ENCODE data around the gene HARS2. TPM values are rescaled to one million over a fixed set of nuclear protein-coding genes. Genes with fewer than 3 reads are reported as not detected.
"Not testable (repeated sequence)": the region's sequence is repeated elsewhere in the genome, so short reads cannot be mapped to it uniquely, and the experiment has no call there.

HARS2 gene, protein sequence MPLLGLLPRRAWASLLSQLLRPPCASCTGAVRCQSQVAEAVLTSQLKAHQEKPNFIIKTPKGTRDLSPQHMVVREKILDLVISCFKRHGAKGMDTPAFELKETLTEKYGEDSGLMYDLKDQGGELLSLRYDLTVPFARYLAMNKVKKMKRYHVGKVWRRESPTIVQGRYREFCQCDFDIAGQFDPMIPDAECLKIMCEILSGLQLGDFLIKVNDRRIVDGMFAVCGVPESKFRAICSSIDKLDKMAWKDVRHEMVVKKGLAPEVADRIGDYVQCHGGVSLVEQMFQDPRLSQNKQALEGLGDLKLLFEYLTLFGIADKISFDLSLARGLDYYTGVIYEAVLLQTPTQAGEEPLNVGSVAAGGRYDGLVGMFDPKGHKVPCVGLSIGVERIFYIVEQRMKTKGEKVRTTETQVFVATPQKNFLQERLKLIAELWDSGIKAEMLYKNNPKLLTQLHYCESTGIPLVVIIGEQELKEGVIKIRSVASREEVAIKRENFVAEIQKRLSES
- polyA plus RNA-seq (2013, experiment 1 of 4), result 28.8 TPM
- polyA plus RNA-seq (2013, experiment 2 of 4), result 30.3 TPM
- 24.2 TPM for polyA plus RNA-seq (2013, experiment 3 of 4)
- 28.3 TPM for polyA plus RNA-seq (2013, experiment 4 of 4)

DNA sequence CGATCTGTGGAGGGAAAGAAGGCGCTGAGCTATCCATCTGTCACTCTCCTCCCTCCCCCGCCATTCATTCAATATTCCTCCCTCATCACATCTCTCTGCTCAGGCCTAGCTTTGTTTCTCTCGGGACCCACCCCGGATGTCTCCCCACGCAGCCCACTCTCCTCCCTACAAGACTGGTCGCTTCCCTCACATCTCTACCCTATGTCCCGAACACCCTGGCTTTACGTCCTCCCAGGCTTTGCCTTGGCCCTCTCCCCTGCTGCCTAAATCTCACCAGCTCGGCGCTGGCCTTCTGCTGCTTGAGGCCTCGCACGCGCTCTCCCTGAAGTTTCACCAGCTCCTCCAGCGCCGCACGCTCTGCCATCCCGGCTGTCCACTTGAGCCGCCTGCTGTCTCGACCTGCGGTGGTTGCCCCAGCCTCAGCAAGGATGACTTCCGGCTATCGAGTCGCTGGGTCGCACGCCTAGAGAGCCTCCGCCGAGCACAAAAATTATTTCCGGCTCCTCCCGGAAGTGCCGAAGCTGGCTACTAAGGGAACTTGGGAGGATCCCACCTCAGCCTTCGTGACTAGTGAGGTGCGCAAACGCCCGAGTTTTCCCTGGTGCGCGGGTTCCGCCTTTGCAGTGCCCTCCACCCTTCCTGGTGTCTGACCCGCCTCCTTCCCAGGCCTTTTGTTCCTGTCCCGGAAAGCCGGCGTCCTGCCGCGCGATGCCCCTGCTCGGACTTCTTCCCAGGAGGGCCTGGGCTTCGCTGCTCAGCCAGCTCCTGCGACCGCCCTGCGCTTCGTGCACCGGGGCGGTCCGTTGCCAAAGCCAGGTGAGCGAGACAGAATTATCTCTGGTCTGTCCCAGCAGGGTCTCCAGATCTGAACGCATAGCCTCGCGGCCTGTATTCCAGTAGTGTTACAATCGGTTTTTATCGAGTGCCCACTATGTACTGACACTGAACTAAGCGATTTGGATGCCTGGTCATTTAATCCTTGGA is at the start of gene HARS2, which contains the start of gene HARS1:
TSS of gene HARS2 (plus strand) at position 515 of the 984 bp plus-strand sequence. CDS start at position 709, 194 bp downstream.
TSS of gene HARS1 (minus strand) at position 430 of the 984 bp plus-strand sequence. CDS start at position 364, 66 bp downstream.
- Histone ChIP-seq H3K9me3 (ENCODE audit: control insufficient read depth, low read length) (no peaks in the 10 kb centered on the region), H3K4me3 (ENCODE audit: insufficient read depth, low read depth, low read length) (peak within 1 kb of the TSS; percentile 81), H3K36me3 (ENCODE audit: control insufficient read depth, insufficient read depth, low read length) (peaks cover 13% of the 10 kb centered on the region), H3K27me3 (ENCODE audit: control insufficient read depth, insufficient read depth, low read length, poor library complexity, severe bottlenecking) (no peaks in the 10 kb centered on the region), H3K4me1 (ENCODE audit: control insufficient read depth, insufficient read depth, low read length) (no peaks in the 10 kb centered on the region), H3K27ac (ENCODE audit: insufficient read depth, low read depth, low read length, poor library complexity, severe bottlenecking) (peak within 1 kb of the TSS; percentile 69)
- WGBS, 2 experiments, result 0 to 1% methylated on average over 61 of the region's 61 CpGs

DNA sequence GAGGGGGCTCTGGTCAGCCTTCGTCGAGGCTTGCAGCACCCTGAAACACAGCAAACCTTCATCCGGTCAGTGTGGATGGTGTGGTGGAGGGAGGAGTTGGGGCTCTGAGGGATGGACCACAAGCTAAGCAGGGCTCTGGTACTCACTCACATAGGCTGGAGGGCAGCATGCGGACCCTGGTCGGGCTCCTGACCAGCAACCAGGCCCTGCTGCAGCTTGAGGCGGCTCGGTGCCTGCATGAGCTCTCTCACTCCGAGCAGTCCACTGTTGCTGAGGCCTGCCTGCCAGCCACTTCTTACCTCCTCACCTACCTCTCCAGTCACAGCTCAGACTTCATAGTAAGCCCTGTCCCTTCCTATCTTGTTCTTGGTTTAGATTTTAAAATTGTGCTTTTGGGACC is 49.5 kb upstream of the HARS2 start:
- Histone ChIP-seq H3K36me3 (ENCODE audit: control insufficient read depth, insufficient read depth, low read length) (peaks cover 17% of the 10 kb centered on the region), H3K9me3 (ENCODE audit: control insufficient read depth, low read length) (no peaks in the 10 kb centered on the region), H3K27ac (ENCODE audit: insufficient read depth, low read depth, low read length, poor library complexity, severe bottlenecking) (no peak overlapping the region), H3K4me3 (ENCODE audit: insufficient read depth, low read depth, low read length) (no peak overlapping the region), H3K4me1 (ENCODE audit: control insufficient read depth, insufficient read depth, low read length) (no peaks in the 10 kb centered on the region), H3K27me3 (ENCODE audit: control insufficient read depth, insufficient read depth, low read length, poor library complexity, severe bottlenecking) (no peaks in the 10 kb centered on the region)
- WGBS, 2 experiments, result 94% methylated on average over 8 of the region's 8 CpGs

DNA sequence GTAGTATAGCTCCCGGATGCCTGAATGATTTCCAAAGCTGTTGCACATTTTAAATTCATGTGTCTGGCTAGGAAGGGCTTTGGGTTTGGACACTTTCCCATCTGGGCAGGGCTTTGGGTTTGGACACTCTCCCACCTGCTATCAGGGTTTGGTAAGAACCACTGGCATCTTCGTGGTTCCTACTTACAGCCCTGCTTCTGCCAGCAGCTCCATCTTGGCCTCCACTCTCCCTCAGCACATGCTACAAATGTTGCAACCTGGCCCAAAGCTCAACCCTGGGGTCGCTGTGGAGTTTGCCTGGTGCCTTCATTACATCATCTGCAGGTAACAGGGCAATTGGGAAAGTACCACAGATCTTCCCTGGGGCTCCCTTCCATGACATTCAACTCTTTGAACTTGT is 48.5 kb upstream of the HARS2 start:
- no peaks in the 10 kb centered on the region for H3K9me3 ChIP-seq (ENCODE audit: control insufficient read depth, low read length)
- H3K4me3 ChIP-seq (ENCODE audit: insufficient read depth, low read depth, low read length), result no peak overlapping the region
- no peak overlapping the region for H3K27ac ChIP-seq (ENCODE audit: insufficient read depth, low read depth, low read length, poor library complexity, severe bottlenecking)
- no peaks in the 10 kb centered on the region for H3K4me1 ChIP-seq (ENCODE audit: control insufficient read depth, insufficient read depth, low read length)
- no peaks in the 10 kb centered on the region for H3K27me3 ChIP-seq (ENCODE audit: control insufficient read depth, insufficient read depth, low read length, poor library complexity, severe bottlenecking)
- 92 to 93% methylated on average over 3 of the region's 3 CpGs for WGBS, 2 experiments
- peaks cover 17% of the 10 kb centered on the region for H3K36me3 ChIP-seq (ENCODE audit: control insufficient read depth, insufficient read depth, low read length)

DNA sequence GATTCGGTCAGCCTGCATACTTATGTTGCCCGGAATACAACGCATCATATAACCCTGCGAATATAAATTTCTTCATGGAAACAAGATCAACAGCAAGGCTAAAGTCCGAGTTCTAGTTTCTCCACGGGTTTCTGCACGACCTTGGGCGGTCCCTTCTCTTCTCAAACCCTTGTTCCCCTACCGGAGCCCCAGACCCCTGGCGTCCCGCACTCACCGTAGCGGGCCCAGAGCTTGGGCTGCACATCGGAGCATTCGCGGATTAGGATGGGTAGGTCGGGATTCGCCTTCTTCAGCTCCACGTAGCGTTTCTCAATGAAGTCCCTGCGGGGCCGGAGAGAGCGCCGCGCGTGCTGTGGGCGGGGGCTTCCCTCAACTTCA is 44.2 kb upstream of the HARS2 start:
- H3K4me1 ChIP-seq (ENCODE audit: control insufficient read depth, insufficient read depth, low read length), result no peaks in the 10 kb centered on the region
- H3K4me3 ChIP-seq (ENCODE audit: insufficient read depth, low read depth, low read length), result peak overlapping the region; percentile 98
- H3K9me3 ChIP-seq (ENCODE audit: control insufficient read depth, low read length), result no peaks in the 10 kb centered on the region
- H3K27me3 ChIP-seq (ENCODE audit: control insufficient read depth, insufficient read depth, low read length, poor library complexity, severe bottlenecking), result no peaks in the 10 kb centered on the region
- H3K36me3 ChIP-seq (ENCODE audit: control insufficient read depth, insufficient read depth, low read length), result peaks cover 22% of the 10 kb centered on the region
- H3K27ac ChIP-seq (ENCODE audit: insufficient read depth, low read depth, low read length, poor library complexity, severe bottlenecking), result peak overlapping the region; percentile 13
- 3 to 4% methylated on average over 27 of the region's 27 CpGs for WGBS, 2 experiments

DNA sequence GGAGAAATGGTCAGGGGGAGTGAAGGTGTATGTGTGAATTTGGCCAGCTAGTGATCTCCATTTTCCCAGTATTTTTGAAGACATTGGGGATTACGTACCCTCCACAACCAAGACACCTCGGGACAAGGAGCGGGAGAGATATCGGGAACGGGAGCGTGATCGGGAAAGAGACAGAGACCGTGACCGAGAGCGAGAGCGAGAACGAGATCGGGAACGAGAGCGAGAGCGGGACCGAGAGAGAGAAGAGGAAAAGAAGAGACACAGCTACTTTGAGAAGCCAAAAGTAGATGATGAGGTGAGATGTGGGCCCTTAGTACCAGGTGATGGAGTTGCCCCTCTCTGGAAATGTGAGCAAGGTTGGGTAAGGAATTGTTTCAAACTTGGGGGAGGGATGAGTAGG is 32.4 kb upstream of the HARS2 start:
- H3K36me3 ChIP-seq (ENCODE audit: control insufficient read depth, insufficient read depth, low read length), result peaks cover 72% of the 10 kb centered on the region
- no peaks in the 10 kb centered on the region for H3K27me3 ChIP-seq (ENCODE audit: control insufficient read depth, insufficient read depth, low read length, poor library complexity, severe bottlenecking)
- WGBS, 2 experiments, result 96 to 97% methylated on average over 17 of the region's 17 CpGs
- H3K4me3 ChIP-seq (ENCODE audit: insufficient read depth, low read depth, low read length), result no peak overlapping the region
- no peaks in the 10 kb centered on the region for H3K9me3 ChIP-seq (ENCODE audit: control insufficient read depth, low read length)
- H3K4me1 ChIP-seq (ENCODE audit: control insufficient read depth, insufficient read depth, low read length), result no peaks in the 10 kb centered on the region
- no peak overlapping the region for H3K27ac ChIP-seq (ENCODE audit: insufficient read depth, low read depth, low read length, poor library complexity, severe bottlenecking)

DNA sequence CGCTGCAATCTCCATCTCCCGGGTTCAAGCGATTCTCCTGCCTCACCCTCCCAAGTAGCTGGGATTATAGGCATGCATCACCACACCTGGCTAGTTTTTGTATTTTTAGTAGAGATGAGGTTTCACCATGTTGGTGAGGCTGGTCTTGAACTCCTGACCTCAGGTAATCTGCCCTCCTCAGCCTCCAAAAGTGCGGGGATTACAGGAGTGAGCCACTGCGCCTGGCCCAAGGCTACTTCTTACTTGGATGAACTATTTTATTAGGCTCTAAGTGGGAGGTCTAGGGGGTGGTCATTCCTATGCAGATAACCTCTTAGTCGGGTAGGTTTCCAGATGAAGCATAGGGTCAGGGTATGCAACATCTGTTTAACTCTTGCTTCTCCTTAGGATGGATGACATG is 30.9 kb upstream of the HARS2 start:
- not testable (repeated sequence) for H3K4me1 ChIP-seq (ENCODE audit: control insufficient read depth, insufficient read depth, low read length); H3K27ac ChIP-seq (ENCODE audit: insufficient read depth, low read depth, low read length, poor library complexity, severe bottlenecking); H3K4me3 ChIP-seq (ENCODE audit: insufficient read depth, low read depth, low read length); H3K9me3 ChIP-seq (ENCODE audit: control insufficient read depth, low read length); H3K27me3 ChIP-seq (ENCODE audit: control insufficient read depth, insufficient read depth, low read length, poor library complexity, severe bottlenecking)
- peaks cover 57% of the 10 kb centered on the region for H3K36me3 ChIP-seq (ENCODE audit: control insufficient read depth, insufficient read depth, low read length)
- 88 to 90% methylated on average over 6 of the region's 6 CpGs for WGBS, 2 experiments

DNA sequence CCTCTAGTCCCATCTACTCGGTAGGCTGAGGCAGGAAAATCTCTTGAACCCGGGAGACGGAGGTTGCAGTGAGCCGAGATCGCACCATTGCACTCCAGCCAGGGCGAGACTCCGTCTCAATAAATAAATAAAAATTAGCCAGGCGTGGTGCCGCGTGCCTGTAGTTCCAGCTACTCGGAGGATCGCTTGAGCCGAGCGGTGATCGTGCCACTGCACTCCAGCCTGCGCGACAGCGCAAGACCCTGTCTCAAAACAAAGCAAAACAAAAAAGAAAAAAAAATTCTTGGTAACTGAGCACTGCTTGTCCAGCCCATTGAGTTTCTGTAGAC is 27.3 kb upstream of the HARS2 start:
- 80 to 83% methylated on average over 18 of the region's 18 CpGs for WGBS, 2 experiments
- H3K36me3 ChIP-seq (ENCODE audit: control insufficient read depth, insufficient read depth, low read length), result peaks cover 39% of the 10 kb centered on the region
- H3K27ac ChIP-seq (ENCODE audit: insufficient read depth, low read depth, low read length, poor library complexity, severe bottlenecking), result peak overlapping the region; percentile 81
- no peaks in the 10 kb centered on the region for H3K4me1 ChIP-seq (ENCODE audit: control insufficient read depth, insufficient read depth, low read length)
- no peaks in the 10 kb centered on the region for H3K27me3 ChIP-seq (ENCODE audit: control insufficient read depth, insufficient read depth, low read length, poor library complexity, severe bottlenecking)
- no peaks in the 10 kb centered on the region for H3K9me3 ChIP-seq (ENCODE audit: control insufficient read depth, low read length)
- H3K4me3 ChIP-seq (ENCODE audit: insufficient read depth, low read depth, low read length), result peak overlapping the region; percentile 92

DNA sequence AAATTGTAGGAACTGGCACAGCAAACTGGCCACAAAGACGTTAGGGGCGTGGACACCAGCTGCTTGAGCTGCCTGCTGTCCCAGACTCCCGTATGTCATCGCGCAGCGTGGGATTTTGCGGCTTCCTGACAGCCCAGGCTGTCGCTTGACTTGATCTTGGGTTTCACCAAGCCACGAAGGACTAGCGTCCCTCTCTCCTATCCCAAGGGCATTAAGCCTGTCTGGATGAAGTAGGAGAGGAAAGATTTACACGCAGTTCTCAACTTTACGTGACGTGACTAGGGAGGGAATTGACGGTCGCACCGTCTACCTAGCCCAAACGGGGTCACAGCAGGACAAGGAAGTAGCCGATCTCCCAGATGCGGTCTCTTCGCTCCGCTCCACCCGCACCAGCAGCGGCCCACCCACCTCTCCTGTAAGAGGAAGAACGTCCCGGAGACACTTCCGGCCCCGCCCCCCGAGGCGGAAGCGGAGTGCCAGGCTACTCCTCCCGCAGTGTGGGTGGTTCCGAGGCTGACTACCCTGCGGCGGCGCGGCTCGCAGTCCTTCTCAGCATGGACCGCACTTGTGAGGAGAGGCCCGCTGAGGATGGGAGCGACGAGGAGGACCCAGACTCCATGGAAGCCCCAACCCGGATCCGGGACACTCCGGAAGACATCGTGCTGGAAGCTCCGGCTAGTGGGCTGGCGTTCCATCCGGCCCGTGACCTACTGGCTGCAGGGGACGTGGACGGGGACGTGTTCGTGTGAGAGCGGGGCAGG is 26.7 kb upstream of the HARS2 start, which contains the start of gene WDR55:
TSS of gene WDR55 (plus strand) at position 546 of the 761 bp plus-strand sequence. CDS start at position 555, 9 bp downstream.
- 1% methylated on average over 54 of the region's 54 CpGs for WGBS, 2 experiments
- no peaks in the 10 kb centered on the region for H3K9me3 ChIP-seq (ENCODE audit: control insufficient read depth, low read length)
- H3K4me1 ChIP-seq (ENCODE audit: control insufficient read depth, insufficient read depth, low read length), result no peaks in the 10 kb centered on the region
- peak within 1 kb of the TSS; percentile 81 for H3K27ac ChIP-seq (ENCODE audit: insufficient read depth, low read depth, low read length, poor library complexity, severe bottlenecking)
- H3K36me3 ChIP-seq (ENCODE audit: control insufficient read depth, insufficient read depth, low read length), result peaks cover 39% of the 10 kb centered on the region
- no peaks in the 10 kb centered on the region for H3K27me3 ChIP-seq (ENCODE audit: control insufficient read depth, insufficient read depth, low read length, poor library complexity, severe bottlenecking)
- H3K4me3 ChIP-seq (ENCODE audit: insufficient read depth, low read depth, low read length), result peak within 1 kb of the TSS; percentile 92

DNA sequence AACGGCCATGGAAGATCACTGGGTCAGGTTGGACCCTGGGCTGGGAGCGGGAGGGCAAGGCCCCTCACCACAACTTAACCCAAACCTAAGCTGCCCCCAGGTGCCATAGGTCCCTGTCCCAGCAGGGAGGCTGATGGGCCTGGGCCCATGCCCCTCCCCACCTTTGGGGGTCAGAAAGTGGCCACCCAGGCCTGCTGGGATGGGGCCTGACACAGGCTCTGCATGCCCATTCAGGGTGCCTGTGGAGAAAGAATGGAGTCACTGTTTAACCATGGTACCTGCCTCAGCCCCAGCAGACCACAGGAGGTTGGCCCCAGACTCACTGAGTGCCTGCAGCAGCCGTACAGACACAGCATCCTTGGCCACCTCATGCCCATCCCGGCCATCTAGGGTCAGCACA is 20.2 kb upstream of the HARS2 start:
- not testable (repeated sequence) for H3K4me3 ChIP-seq (ENCODE audit: insufficient read depth, low read depth, low read length)

More for the DNA sequence above, 20.2 kb upstream of the HARS2 start:
- peaks cover 31% of the 10 kb centered on the region for H3K36me3 ChIP-seq (ENCODE audit: control insufficient read depth, insufficient read depth, low read length)
- not testable (repeated sequence) for H3K9me3 ChIP-seq (ENCODE audit: control insufficient read depth, low read length); H3K27me3 ChIP-seq (ENCODE audit: control insufficient read depth, insufficient read depth, low read length, poor library complexity, severe bottlenecking); H3K4me1 ChIP-seq (ENCODE audit: control insufficient read depth, insufficient read depth, low read length); H3K27ac ChIP-seq (ENCODE audit: insufficient read depth, low read depth, low read length, poor library complexity, severe bottlenecking)
- 85 to 95% methylated on average over 3 of the region's 4 CpGs for WGBS, 2 experiments
